Trophoblast cell (in vitro differentiated cells and primary cell): ENCODE results near the gene PLXDC1.
"Not testable (repeated sequence)": the region's sequence is repeated elsewhere in the genome, so short reads cannot be mapped to it uniquely, and the experiment has no call there.

Experiments used
- DNase-seq, 2 donors: peaks; one replicate each; pipeline ENCODE4 v3.0.0-alpha.2; 2016
- H2AFZ ChIP-seq: 2 replicates; pipeline ENCODE4 v1.6.1; 2013; ENCODE audit warnings: low read length, moderate library complexity, mild to moderate bottlenecking; ENCODE audit not compliant: insufficient read depth, poor library complexity
- H2AK5ac ChIP-seq: 2 replicates; pipeline ENCODE4 v1.6.1; 2013; ENCODE audit warnings: mild to moderate bottlenecking, low read length
- H2BK120ac ChIP-seq: 2 replicates; pipeline ENCODE4 v1.6.1; 2013; ENCODE audit warnings: low read length, mild to moderate bottlenecking, moderate library complexity; ENCODE audit not compliant: insufficient read depth, poor library complexity
- H2BK12ac ChIP-seq: 2 replicates; pipeline ENCODE4 v1.6.1; 2013; ENCODE audit warnings: mild to moderate bottlenecking, low read length, moderate library complexity
- H2BK5ac ChIP-seq: 2 replicates; pipeline ENCODE4 v1.6.1; 2013; ENCODE audit warnings: low read length, low read depth, moderate library complexity, mild to moderate bottlenecking; ENCODE audit not compliant: poor library complexity
- H3K14ac ChIP-seq: 2 replicates; pipeline ENCODE4 v1.6.1; 2013; ENCODE audit warnings: mild to moderate bottlenecking, low read length
- H3K18ac ChIP-seq: 2 replicates; pipeline ENCODE4 v1.6.1; 2013; ENCODE audit warnings: mild to moderate bottlenecking, low read length
- H3K23ac ChIP-seq: 2 replicates; pipeline ENCODE4 v1.6.1; 2013; ENCODE audit warnings: low read length
- H3K27ac ChIP-seq: 2 replicates; pipeline ENCODE4 v1.5.1; 2013; ENCODE audit warnings: low read depth, mild to moderate bottlenecking, inconsistent platforms, low read length, moderate library complexity
- H3K27me3 ChIP-seq: 2 replicates; pipeline ENCODE4 v1.6.1; 2013; ENCODE audit warnings: inconsistent platforms, mild to moderate bottlenecking, low read length, moderate library complexity; ENCODE audit not compliant: insufficient read depth
- H3K36me3 ChIP-seq, 2 experiments: 1 replicate in 1 of 2; 2 replicates in 1 of 2; pipeline ENCODE4 v1.6.1; 2013; ENCODE audit warnings: low read length in 2 of 2, mild to moderate bottlenecking in 2 of 2, moderate library complexity in 1 of 2; ENCODE audit not compliant: insufficient read depth in 2 of 2, control insufficient read depth in 1 of 2
- H3K4ac ChIP-seq: 2 replicates; pipeline ENCODE4 v1.6.1; 2013; ENCODE audit warnings: low read depth, mild to moderate bottlenecking, low read length, moderate library complexity
- H3K4me1 ChIP-seq, 2 experiments: 1 replicate in 1 of 2; 2 replicates in 1 of 2; pipeline ENCODE4 v1.6.1; 2013; ENCODE audit warnings: low read length in 2 of 2, mild to moderate bottlenecking in 2 of 2, moderate library complexity in 1 of 2; ENCODE audit not compliant: insufficient read depth in 2 of 2, control insufficient read depth in 1 of 2
- H3K4me2 ChIP-seq: 2 replicates; pipeline ENCODE4 v1.6.1; 2013; ENCODE audit warnings: inconsistent platforms, mild to moderate bottlenecking, low read length, moderate library complexity
- H3K4me3 ChIP-seq: 2 replicates; pipeline ENCODE4 v1.5.1; 2013; ENCODE audit warnings: mild to moderate bottlenecking, low read depth, low read length, inconsistent platforms
- H3K79me1 ChIP-seq: one replicate; pipeline ENCODE4 v1.6.1; 2013; ENCODE audit warnings: low read length
- H3K79me2 ChIP-seq: 2 replicates; pipeline ENCODE4 v1.6.1; 2013; ENCODE audit warnings: low read length, mild to moderate bottlenecking; ENCODE audit not compliant: control insufficient read depth, insufficient read depth, poor library complexity
- H3K9ac ChIP-seq: 2 replicates; pipeline ENCODE4 v1.6.1; 2013; ENCODE audit warnings: mild to moderate bottlenecking, low read length
- H3K9me3 ChIP-seq: 2 replicates; pipeline ENCODE4 v1.6.1; 2013; ENCODE audit warnings: low read depth, mild to moderate bottlenecking, control low read depth, inconsistent platforms, low read length; ENCODE audit not compliant: insufficient read depth
- H4K12ac ChIP-seq: 2 replicates; pipeline ENCODE4 v1.6.1; 2013; ENCODE audit warnings: low read depth, mild to moderate bottlenecking, low read length, moderate library complexity
- H4K8ac ChIP-seq: 2 replicates; pipeline ENCODE4 v1.6.1; 2013; ENCODE audit warnings: low read depth, mild to moderate bottlenecking, low read length, moderate library complexity
- H4K91ac ChIP-seq: one replicate; pipeline ENCODE4 v1.6.1; 2013; ENCODE audit warnings: low read depth, mild to moderate bottlenecking, low read length, moderate library complexity
- WGBS: extraction: QIAGEN DNeasy Blood & Tissue Kit; methylation state at CpG from one replicate; pipeline ENCODE4 v1.1.7; 2013; ENCODE audit warnings: missing lambda C conversion rate; ENCODE audit not compliant: insufficient read length, insufficient coverage; ENCODE audit errors: extremely low coverage; 5-methylcytosine and 5-hydroxymethylcytosine counted together

Gene PLXDC1

DNA sequence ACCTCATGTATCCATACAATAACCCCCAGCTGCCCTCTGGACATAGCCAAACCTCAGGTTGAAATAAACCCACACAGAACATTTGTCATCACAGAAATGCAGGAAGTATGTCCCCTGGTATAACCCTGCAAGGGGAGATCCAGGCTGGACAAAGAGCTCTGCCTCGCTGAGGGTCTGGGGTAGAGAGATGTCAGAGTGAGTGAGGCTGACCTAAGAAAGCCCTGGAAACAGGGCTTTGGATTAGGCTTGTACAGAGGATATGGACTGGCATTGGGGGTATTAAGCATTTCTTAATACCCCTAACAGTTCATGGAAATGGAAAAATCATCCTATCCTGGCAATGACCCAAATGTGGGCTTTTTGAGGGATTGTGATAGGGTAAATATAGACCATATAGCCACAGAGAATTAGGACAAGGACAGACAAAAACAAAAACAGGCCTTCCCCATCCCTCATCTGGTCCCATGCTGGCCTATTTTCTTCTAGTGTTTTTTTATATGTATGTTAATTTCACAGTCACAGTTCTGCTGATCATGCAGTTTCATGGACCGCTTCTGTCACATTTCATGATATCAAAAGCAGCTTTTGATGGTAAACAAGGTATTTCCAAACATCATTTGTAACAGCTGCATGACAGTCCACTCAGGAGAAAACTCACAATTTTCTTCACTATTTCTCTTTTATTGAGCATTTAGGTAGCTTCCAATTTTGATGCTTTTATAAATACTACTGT lies 26.1 kb downstream of the PLXDC1 start:
- H3K79me1 ChIP-seq = no peaks in the 10 kb centered on the region
- H3K23ac ChIP-seq = no peak overlapping the region
- H3K27ac ChIP-seq = no peak overlapping the region
- no CpG with 5 or more reads among the region's 2 CpGs for WGBS
- H3K9ac ChIP-seq = no peak overlapping the region
- no peak overlapping the region for H4K8ac ChIP-seq
- no peak overlapping the region for H3K4me3 ChIP-seq
- H3K18ac ChIP-seq = no peak overlapping the region
- H4K12ac ChIP-seq = no peak overlapping the region
- H2BK120ac ChIP-seq = no peak overlapping the region
- H3K4me1 ChIP-seq = no peaks in the 10 kb centered on the region
- no peak overlapping the region for H3K14ac ChIP-seq
- no peak for DNase-seq
- no peak overlapping the region for H3K4ac ChIP-seq
- no peaks in the 10 kb centered on the region for H3K79me2 ChIP-seq
- no peak overlapping the region for H2AK5ac ChIP-seq
- no peaks in the 10 kb centered on the region for H3K27me3 ChIP-seq
- no peak overlapping the region for H2BK5ac ChIP-seq
- no peaks in the 10 kb centered on the region for H3K36me3 ChIP-seq
- H3K9me3 ChIP-seq = no peaks in the 10 kb centered on the region
- no peak overlapping the region for H2AFZ ChIP-seq
- no peak overlapping the region for H2BK12ac ChIP-seq
- H4K91ac ChIP-seq = no peak overlapping the region
- no peak overlapping the region for H3K4me2 ChIP-seq

DNA sequence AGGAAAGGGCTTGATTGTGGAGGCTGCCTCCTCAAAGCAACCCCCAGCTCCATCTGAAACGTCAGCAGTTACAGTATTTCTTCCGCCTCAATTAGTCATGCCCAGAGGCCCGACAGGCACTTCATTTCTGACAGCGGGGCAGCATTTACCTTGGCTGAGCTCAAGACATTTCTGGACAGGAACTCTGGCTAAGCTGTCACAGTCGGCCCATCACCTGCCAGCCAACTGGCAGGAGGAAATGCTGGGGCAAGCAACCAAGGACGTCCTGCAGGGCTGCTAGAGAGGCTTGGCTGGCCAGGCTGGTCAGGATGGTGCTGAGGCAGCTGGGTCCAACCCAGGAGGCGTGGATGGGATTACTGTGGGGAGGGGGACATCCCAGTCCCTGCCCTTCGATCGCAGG lies 27.8 kb downstream of the PLXDC1 start:
- Histone ChIP-seq H3K27ac (no peak overlapping the region), H2BK5ac (no peak overlapping the region), H3K4ac (no peak overlapping the region), H3K79me1 (no peaks in the 10 kb centered on the region), H4K8ac (no peak overlapping the region), H2AK5ac (no peak overlapping the region), H3K23ac (no peak overlapping the region), H3K14ac (no peak overlapping the region), H3K18ac (no peak overlapping the region), H3K79me2 (no peaks in the 10 kb centered on the region), H3K4me1 (no peaks in the 10 kb centered on the region), H2BK12ac (no peak overlapping the region), H3K9ac (no peak overlapping the region), H3K27me3 (no peaks in the 10 kb centered on the region), H2AFZ (no peak overlapping the region), H3K4me2 (no peak overlapping the region), H4K91ac (no peak overlapping the region), H2BK120ac (no peak overlapping the region), H3K4me3 (no peak overlapping the region), H4K12ac (no peak overlapping the region), H3K36me3 (no peaks in the 10 kb centered on the region), H3K9me3 (no peaks in the 10 kb centered on the region)
- WGBS = no CpG with 5 or more reads among the region's 9 CpGs
- no peak for DNase-seq

DNA sequence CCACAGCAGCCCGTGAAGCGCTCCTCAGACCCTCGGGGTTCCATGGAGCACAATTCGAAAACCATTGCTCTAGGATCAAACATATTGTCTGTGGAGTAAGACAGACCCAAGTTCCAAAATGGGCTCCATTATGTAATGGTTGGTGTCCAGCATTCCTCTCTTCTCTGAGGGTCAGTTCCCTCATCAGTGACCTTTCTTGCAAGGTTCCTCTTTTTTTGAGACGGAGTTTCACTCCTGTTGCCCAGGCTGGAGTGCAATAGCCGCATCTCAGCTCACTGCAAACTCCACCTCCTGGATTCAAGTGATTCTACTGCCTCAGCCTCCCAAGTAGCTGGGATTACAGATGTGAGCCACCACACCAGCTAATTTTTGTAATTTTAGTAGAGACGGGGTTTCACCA lies 28.4 kb downstream of the PLXDC1 start:
- H2BK5ac ChIP-seq = no peak overlapping the region
- H3K4me3 ChIP-seq = no peak overlapping the region
- no peak for DNase-seq
- WGBS = no CpG with 5 or more reads among the region's 7 CpGs
- H2AK5ac ChIP-seq = no peak overlapping the region
- no peak overlapping the region for H2BK120ac ChIP-seq
- no peaks in the 10 kb centered on the region for H3K79me2 ChIP-seq
- no peak overlapping the region for H3K18ac ChIP-seq
- no peak overlapping the region for H3K9ac ChIP-seq
- H4K8ac ChIP-seq = no peak overlapping the region
- H3K36me3 ChIP-seq = no peaks in the 10 kb centered on the region
- no peak overlapping the region for H2AFZ ChIP-seq
- H3K14ac ChIP-seq = no peak overlapping the region
- H3K23ac ChIP-seq = no peak overlapping the region
- H3K4ac ChIP-seq = no peak overlapping the region
- H3K9me3 ChIP-seq = no peaks in the 10 kb centered on the region
- H4K12ac ChIP-seq = no peak overlapping the region
- no peaks in the 10 kb centered on the region for H3K4me1 ChIP-seq
- H3K27me3 ChIP-seq = no peaks in the 10 kb centered on the region
- no peaks in the 10 kb centered on the region for H3K79me1 ChIP-seq
- no peak overlapping the region for H3K27ac ChIP-seq
- H3K4me2 ChIP-seq = no peak overlapping the region
- no peak overlapping the region for H4K91ac ChIP-seq
- H2BK12ac ChIP-seq = no peak overlapping the region

DNA sequence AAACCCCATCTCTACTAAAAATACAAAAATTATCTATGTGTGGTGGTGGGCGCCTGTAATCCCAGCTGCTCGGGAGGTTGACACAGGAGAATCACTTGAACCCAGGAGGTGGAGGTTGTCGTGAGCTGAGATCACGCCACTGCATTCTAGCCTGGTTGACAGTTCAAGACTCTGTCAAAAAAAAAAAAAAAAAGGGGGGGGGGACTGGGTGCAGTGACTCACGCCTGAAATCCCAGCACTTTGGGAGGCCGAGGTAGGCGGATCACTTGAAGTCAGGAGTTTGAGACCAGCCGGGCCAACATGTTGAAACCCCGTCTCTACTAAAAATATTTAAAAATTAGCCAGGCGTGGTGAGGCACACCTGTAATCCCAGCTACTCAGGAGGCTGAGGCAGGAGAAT lies 29.5 kb downstream of the PLXDC1 start:
- not testable (repeated sequence) for H3K79me1 ChIP-seq, H3K18ac ChIP-seq, H3K36me3 ChIP-seq, H2AK5ac ChIP-seq, DNase-seq, H3K9me3 ChIP-seq, H4K91ac ChIP-seq, H3K27me3 ChIP-seq, H3K4ac ChIP-seq, H4K12ac ChIP-seq, H3K79me2 ChIP-seq, H2AFZ ChIP-seq, H3K27ac ChIP-seq, H4K8ac ChIP-seq, H2BK12ac ChIP-seq, H3K14ac ChIP-seq, H3K4me2 ChIP-seq, H3K4me1 ChIP-seq, H3K9ac ChIP-seq, H3K23ac ChIP-seq, H2BK120ac ChIP-seq, H3K4me3 ChIP-seq, H2BK5ac ChIP-seq
- no CpG with 5 or more reads among the region's 10 CpGs for WGBS
